A549 (cell line): Measurements from ENCODE around the gene FBXO7. TPM values are rescaled to one million over a fixed set of nuclear protein-coding genes. Genes with fewer than 3 reads are reported as not detected.

Experiments used
- ATAC-seq, 2 experiments: fragments of 200-7000 bp in 1 of 2; fragments of >200 bp in 1 of 2; cut with Nextera tagmentation in 1 of 2; cut with Tn5 transposase in 1 of 2; 3 replicates each; pipeline versions ENCODE4 v1.8.0 to v1.9.1; 2018 to 2020; ENCODE audit warnings: mild to moderate bottlenecking in 1 of 2, moderate library complexity in 1 of 2
- CTCF ChIA-PET: fragments of 300-600 bp; sonication (Branson Sonifier 250); formaldehyde crosslinking; extraction: SDS; loops from one replicate; lab custom pipeline; 2021; ENCODE audit warnings: antibody characterized with exemption, inconsistent platforms; lab: Yijun Ruan, JAX
- POLR2A ChIA-PET: fragments of 350-600 bp; formaldehyde crosslinking; extraction: SDS; loops from one replicate; lab custom pipeline; 2021; ENCODE audit warnings: antibody characterized with exemption, inconsistent platforms; lab: Yijun Ruan, JAX
- DNase-seq, 2 experiments: peaks; one replicate each; pipeline versions ENCODE4 v3.0.0 to v3.0.0-alpha.2; 2011 to 2016; ENCODE audit warnings: low read depth in 1 of 2, low spot score in 1 of 2
- FAIRE-seq: peaks from 2 replicates; lab custom pipeline; 2011; peaks lifted over from hg19 to GRCh38; lab: Jason Lieb, UNC
- H3K27ac ChIP-seq, 2 experiments: fragments of >200 bp; sonication (Bioruptor Twin); formaldehyde crosslinking; 3 replicates each; pipeline ENCODE4 v1.5.1; 2016 to 2017
- H3K4me1 ChIP-seq: fragments of >200 bp; sonication (Bioruptor Twin); formaldehyde crosslinking; 3 replicates; pipeline ENCODE4 v1.6.1; 2016
- H3K4me2 ChIP-seq: fragments of >200 bp; sonication (Bioruptor Twin); formaldehyde crosslinking; 3 replicates; pipeline ENCODE4 v1.6.1; 2016
- H3K4me3 ChIP-seq: fragments of >200 bp; sonication (Bioruptor Twin); formaldehyde crosslinking; 3 replicates; pipeline ENCODE4 v1.5.1; 2016
- H3K9me3 ChIP-seq: fragments of >200 bp; sonication (Bioruptor Twin); formaldehyde crosslinking; 3 replicates; pipeline ENCODE4 v1.6.1; 2016
- EHMT2 ChIP-seq: fragments of 200-600 bp; sonication (generic); IDR thresholded peaks from 2 replicates; pipeline ENCODE4 v1.6.1; 2016; ENCODE audit warnings: antibody characterized with exemption, low read depth, mild to moderate bottlenecking, moderate library complexity
- EP300 ChIP-seq, 2 experiments: fragments of >200 bp; sonication (Bioruptor Twin); formaldehyde crosslinking; IDR thresholded peaks; 2 replicates in 1 of 2; 3 replicates in 1 of 2; pipeline ENCODE4 v1.6.1; 2016 to 2017
- ESRRA ChIP-seq: fragments of 150-350 bp; IDR thresholded peaks from 2 replicates; pipeline ENCODE4 v1.6.1; 2014; ENCODE audit warnings: mild to moderate bottlenecking, low read length, borderline replicate concordance
- FOSL2 ChIP-seq, 2 experiments: fragments of 450-650 bp in 1 of 2; fragments of >200 bp in 1 of 2; sonication (Bioruptor Twin) in 1 of 2; formaldehyde crosslinking; IDR thresholded peaks; 2 replicates each; pipeline versions ENCODE4 v1.5.0 to v1.6.1; 2016 to 2020; ENCODE audit warnings: mild to moderate bottlenecking in 1 of 2, moderate library complexity in 1 of 2
- GATA3 ChIP-seq: IDR thresholded peaks from 2 replicates; pipeline ENCODE4 v1.6.1; 2012; ENCODE audit warnings: borderline replicate concordance
- HOXA7 ChIP-seq: fragments of 250-450 bp; sonication (Bioruptor Pico); IDR thresholded peaks from 2 replicates; pipeline ENCODE4 v1.5.0; 2020; ENCODE audit warnings: mild to moderate bottlenecking, moderate library complexity
- MAZ ChIP-seq: fragments of 150-350 bp; IDR thresholded peaks from 2 replicates; pipeline ENCODE4 v1.6.1; 2014; ENCODE audit warnings: antibody characterized with exemption, low read depth, low read length, borderline replicate concordance
- NFE2L2 ChIP-seq: fragments of 150-350 bp; conservative IDR thresholded peaks from 2 replicates; pipeline ENCODE4 v1.6.1; 2014; ENCODE audit warnings: low read length
- RNF2 ChIP-seq: fragments of 200-600 bp; sonication (generic); IDR thresholded peaks from 2 replicates; pipeline ENCODE4 v1.6.1; 2016; ENCODE audit warnings: low read depth, mild to moderate bottlenecking, antibody characterized with exemption, moderate library complexity, borderline replicate concordance
- SMC3 ChIP-seq: fragments of >200 bp; sonication (Bioruptor Twin); formaldehyde crosslinking; IDR thresholded peaks from 3 replicates; pipeline ENCODE4 v1.6.1; 2018; ENCODE audit warnings: inconsistent platforms
- SREBF2 ChIP-seq: fragments of 450-650 bp; IDR thresholded peaks from 2 replicates; pipeline ENCODE4 v1.6.1; 2014; ENCODE audit warnings: mild to moderate bottlenecking, moderate library complexity
- TFCP2L1 ChIP-seq: fragments of 250-450 bp; sonication (Bioruptor Pico); IDR thresholded peaks from 2 replicates; pipeline ENCODE4 v1.5.0; 2021; ENCODE audit warnings: mild to moderate bottlenecking
- TP53 ChIP-seq: fragments of 250-450 bp; sonication (Bioruptor Pico); IDR thresholded peaks from 2 replicates; pipeline ENCODE4 v1.5.0; 2021; ENCODE audit warnings: mild to moderate bottlenecking, moderate library complexity
- ZFP36 ChIP-seq: fragments of 450-650 bp; IDR thresholded peaks from 2 replicates; pipeline ENCODE4 v1.6.1; 2014; ENCODE audit warnings: borderline replicate concordance; ENCODE audit not compliant: partially characterized antibody
- WGBS: methylation state at CpG from one replicate; pipeline ENCODE4 v1.1.6; 2017; ENCODE audit errors: missing lambda C conversion rate; 5-methylcytosine and 5-hydroxymethylcytosine counted together
- polyA plus RNA-seq, 4 experiments: library from polyadenylated mRNA; depleted of rRNA in 3 of 4; stranded (reverse); fragments of >200 nt; fragmentation: RNase III in 1 of 4; extraction: RNeasy Plus Mini Kit Qiagen cat#74134 plus additional on column Dnase treatment in 1 of 4; gene quantifications; 2 replicates in 3 of 4; 3 replicates in 1 of 4; pipeline ENCODE4 v1.2.3, GENCODE V29; 2011 to 2017
- TF ChIP-seq, protein P1 (sequence below): fragments of >200 bp; sonication (Bioruptor Twin); formaldehyde crosslinking; IDR thresholded peaks from 3 replicates; pipeline ENCODE4 v1.5.1; 2016
- TF ChIP-seq, protein P2 (sequence below): fragments of 150-350 bp; IDR thresholded peaks from 2 replicates; pipeline ENCODE4 v1.6.1; 2014; ENCODE audit warnings: low read depth, mild to moderate bottlenecking, low read length
- TF ChIP-seq, protein P3 (sequence below): fragments of >200 bp; sonication (Bioruptor Twin); formaldehyde crosslinking; IDR thresholded peaks from 3 replicates; pipeline ENCODE4 v1.6.1; 2016
- TF ChIP-seq, protein P4 (sequence below): fragments of 200-600 bp; sonication (generic); IDR thresholded peaks from 2 replicates; pipeline ENCODE4 v1.6.1; 2016; ENCODE audit warnings: antibody characterized with exemption, mild to moderate bottlenecking, moderate library complexity

FBXO7 gene
- polyA plus RNA-seq, 2 of the 4 experiments (the other 2 are of a cell fraction) = 58.0 to 131 TPM

DNA sequence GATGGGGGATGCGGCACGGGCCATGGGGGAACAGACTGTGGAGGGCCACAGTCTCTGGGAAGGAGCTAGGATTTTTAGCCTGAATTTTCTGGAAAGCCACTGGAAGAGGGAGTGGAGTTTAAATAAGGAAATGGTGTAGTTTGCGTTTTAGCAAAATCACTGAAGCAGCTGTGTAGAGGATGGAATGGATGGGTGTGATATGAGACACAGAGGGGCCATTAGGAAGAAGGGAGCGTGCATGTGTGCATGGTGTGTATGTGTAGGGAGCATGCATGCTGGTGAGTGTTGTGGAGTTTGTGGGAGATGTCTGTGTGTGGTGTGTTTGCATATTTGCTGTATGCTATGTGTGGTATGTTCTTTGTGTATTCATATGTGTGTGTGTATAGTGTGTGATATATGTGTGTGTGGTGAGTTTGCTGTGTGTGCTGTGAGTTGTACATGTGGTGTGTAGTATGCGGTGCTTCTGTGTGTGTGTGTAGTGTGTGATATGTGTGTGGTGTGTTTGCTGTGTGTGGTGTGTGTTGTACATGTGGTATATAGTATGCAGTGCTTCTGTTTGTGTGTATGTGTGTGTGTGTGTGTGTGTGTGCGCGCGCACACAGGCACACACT, 67.6 kb downstream of the FBXO7 start:
- POLR2A ChIA-PET = no interaction called here
- ATAC-seq (no peak), DNase-seq (no peak), FAIRE-seq (no peak)
- H3K27ac ChIP-seq = no peak overlapping the region
- H3K4me1 ChIP-seq = no peaks in the 10 kb centered on the region
- H3K4me2 ChIP-seq = no peak overlapping the region
- CTCF ChIA-PET = no interaction called here
- H3K4me3 ChIP-seq = no peak overlapping the region
- no peaks in the 10 kb centered on the region for H3K9me3 ChIP-seq
- no peak for TF ChIP-seq ESRRA
- no peak for TF ChIP-seq GATA3
- no peak for TF ChIP-seq NFE2L2
- TF ChIP-seq, protein P1, sequence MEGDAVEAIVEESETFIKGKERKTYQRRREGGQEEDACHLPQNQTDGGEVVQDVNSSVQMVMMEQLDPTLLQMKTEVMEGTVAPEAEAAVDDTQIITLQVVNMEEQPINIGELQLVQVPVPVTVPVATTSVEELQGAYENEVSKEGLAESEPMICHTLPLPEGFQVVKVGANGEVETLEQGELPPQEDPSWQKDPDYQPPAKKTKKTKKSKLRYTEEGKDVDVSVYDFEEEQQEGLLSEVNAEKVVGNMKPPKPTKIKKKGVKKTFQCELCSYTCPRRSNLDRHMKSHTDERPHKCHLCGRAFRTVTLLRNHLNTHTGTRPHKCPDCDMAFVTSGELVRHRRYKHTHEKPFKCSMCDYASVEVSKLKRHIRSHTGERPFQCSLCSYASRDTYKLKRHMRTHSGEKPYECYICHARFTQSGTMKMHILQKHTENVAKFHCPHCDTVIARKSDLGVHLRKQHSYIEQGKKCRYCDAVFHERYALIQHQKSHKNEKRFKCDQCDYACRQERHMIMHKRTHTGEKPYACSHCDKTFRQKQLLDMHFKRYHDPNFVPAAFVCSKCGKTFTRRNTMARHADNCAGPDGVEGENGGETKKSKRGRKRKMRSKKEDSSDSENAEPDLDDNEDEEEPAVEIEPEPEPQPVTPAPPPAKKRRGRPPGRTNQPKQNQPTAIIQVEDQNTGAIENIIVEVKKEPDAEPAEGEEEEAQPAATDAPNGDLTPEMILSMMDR = no peak
- no peak for TF ChIP-seq FOSL2 (IDR thresholded peaks at IDR 0.05)
- no peak for TF ChIP-seq FOSL2 (CRISPR knock-in tag; IDR thresholded peaks at IDR 0.05)
- TF ChIP-seq TP53 (CRISPR knock-in tag) = no peak
- TF ChIP-seq, protein P2, sequence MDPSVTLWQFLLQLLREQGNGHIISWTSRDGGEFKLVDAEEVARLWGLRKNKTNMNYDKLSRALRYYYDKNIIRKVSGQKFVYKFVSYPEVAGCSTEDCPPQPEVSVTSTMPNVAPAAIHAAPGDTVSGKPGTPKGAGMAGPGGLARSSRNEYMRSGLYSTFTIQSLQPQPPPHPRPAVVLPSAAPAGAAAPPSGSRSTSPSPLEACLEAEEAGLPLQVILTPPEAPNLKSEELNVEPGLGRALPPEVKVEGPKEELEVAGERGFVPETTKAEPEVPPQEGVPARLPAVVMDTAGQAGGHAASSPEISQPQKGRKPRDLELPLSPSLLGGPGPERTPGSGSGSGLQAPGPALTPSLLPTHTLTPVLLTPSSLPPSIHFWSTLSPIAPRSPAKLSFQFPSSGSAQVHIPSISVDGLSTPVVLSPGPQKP = no peak
- TF ChIP-seq SREBF2 = no peak
- TF ChIP-seq ZFP36 = no peak
- TF ChIP-seq TFCP2L1 = no peak
- no peak for TF ChIP-seq EP300 (IDR thresholded peaks at IDR 0.05)
- no peak for TF ChIP-seq SMC3
- TF ChIP-seq HOXA7 (CRISPR knock-in tag) = no peak
- TF ChIP-seq, protein P3, sequence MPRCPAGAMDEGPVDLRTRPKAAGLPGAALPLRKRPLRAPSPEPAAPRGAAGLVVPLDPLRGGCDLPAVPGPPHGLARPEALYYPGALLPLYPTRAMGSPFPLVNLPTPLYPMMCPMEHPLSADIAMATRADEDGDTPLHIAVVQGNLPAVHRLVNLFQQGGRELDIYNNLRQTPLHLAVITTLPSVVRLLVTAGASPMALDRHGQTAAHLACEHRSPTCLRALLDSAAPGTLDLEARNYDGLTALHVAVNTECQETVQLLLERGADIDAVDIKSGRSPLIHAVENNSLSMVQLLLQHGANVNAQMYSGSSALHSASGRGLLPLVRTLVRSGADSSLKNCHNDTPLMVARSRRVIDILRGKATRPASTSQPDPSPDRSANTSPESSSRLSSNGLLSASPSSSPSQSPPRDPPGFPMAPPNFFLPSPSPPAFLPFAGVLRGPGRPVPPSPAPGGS = no peak
- TF ChIP-seq RNF2 = no peak
- 86% methylated on average over 8 of the region's 8 CpGs for WGBS

DNA sequence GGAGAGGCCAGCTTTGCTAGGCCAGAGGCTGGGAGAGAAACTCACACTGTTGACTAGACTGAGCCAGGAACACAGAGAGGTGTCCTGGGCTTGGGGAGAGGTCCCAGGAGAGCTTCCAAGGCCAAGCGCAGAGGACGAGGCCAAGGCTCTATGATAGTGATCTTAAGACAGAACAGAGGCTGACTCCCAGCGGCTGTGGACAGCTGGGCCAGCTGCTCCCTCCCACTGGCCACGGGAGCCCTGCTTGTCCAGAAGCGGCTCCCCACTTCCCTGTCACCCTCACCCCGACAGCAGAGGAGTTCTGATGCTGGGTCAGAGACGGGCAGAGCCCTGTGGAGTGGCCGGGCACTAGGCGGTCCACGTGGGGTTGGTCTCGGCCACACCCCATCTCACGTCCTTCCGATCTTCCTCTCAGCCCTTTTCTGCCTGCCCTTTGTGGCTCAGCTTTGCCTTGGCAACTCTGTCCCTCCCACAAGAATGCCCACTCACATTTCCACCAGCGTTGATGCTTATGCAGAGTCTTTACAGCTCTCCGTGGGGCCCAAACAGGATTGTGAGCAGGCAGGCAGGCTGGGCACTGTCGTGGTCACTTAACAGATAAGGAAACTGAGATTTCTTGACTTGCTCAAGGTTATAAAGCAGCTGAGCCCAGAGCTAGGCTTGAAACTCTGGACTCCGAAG, 68.2 kb downstream of the FBXO7 start:
- DNase-seq (no peak), ATAC-seq (no peak), FAIRE-seq (no peak)
- H3K4me2 ChIP-seq = no peak overlapping the region
- 71% methylated on average over 11 of the region's 17 CpGs for WGBS
- POLR2A ChIA-PET = no interaction called here
- H3K9me3 ChIP-seq = no peaks in the 10 kb centered on the region
- no peaks in the 10 kb centered on the region for H3K4me1 ChIP-seq
- H3K27ac ChIP-seq = no peak overlapping the region
- no peak for TF ChIP-seq EHMT2
- TF ChIP-seq, protein P4, sequence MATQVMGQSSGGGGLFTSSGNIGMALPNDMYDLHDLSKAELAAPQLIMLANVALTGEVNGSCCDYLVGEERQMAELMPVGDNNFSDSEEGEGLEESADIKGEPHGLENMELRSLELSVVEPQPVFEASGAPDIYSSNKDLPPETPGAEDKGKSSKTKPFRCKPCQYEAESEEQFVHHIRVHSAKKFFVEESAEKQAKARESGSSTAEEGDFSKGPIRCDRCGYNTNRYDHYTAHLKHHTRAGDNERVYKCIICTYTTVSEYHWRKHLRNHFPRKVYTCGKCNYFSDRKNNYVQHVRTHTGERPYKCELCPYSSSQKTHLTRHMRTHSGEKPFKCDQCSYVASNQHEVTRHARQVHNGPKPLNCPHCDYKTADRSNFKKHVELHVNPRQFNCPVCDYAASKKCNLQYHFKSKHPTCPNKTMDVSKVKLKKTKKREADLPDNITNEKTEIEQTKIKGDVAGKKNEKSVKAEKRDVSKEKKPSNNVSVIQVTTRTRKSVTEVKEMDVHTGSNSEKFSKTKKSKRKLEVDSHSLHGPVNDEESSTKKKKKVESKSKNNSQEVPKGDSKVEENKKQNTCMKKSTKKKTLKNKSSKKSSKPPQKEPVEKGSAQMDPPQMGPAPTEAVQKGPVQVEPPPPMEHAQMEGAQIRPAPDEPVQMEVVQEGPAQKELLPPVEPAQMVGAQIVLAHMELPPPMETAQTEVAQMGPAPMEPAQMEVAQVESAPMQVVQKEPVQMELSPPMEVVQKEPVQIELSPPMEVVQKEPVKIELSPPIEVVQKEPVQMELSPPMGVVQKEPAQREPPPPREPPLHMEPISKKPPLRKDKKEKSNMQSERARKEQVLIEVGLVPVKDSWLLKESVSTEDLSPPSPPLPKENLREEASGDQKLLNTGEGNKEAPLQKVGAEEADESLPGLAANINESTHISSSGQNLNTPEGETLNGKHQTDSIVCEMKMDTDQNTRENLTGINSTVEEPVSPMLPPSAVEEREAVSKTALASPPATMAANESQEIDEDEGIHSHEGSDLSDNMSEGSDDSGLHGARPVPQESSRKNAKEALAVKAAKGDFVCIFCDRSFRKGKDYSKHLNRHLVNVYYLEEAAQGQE = no peak
- no peak for TF ChIP-seq MAZ
- CTCF ChIA-PET = interaction anchor here (1.4 kb wide), 2 partner anchors 118 to 254 kb away, joined by 3 to 7 read pairs; no protein-coding TSS in a partner anchor
- no peak overlapping the region for H3K4me3 ChIP-seq
